Measurements from ENCODE around the gene ZFAND2A. TPM values are rescaled to one million over a fixed set of nuclear protein-coding genes. Genes with fewer than 3 reads are reported as not detected.
"Not testable (repeated sequence)": the region's sequence is repeated elsewhere in the genome, so short reads cannot be mapped to it uniquely, and the experiment has no call there.

Gene ZFAND2A
- total RNA-seq, 1 experiment from 2014 or later: 6.3 TPM

DNA sequence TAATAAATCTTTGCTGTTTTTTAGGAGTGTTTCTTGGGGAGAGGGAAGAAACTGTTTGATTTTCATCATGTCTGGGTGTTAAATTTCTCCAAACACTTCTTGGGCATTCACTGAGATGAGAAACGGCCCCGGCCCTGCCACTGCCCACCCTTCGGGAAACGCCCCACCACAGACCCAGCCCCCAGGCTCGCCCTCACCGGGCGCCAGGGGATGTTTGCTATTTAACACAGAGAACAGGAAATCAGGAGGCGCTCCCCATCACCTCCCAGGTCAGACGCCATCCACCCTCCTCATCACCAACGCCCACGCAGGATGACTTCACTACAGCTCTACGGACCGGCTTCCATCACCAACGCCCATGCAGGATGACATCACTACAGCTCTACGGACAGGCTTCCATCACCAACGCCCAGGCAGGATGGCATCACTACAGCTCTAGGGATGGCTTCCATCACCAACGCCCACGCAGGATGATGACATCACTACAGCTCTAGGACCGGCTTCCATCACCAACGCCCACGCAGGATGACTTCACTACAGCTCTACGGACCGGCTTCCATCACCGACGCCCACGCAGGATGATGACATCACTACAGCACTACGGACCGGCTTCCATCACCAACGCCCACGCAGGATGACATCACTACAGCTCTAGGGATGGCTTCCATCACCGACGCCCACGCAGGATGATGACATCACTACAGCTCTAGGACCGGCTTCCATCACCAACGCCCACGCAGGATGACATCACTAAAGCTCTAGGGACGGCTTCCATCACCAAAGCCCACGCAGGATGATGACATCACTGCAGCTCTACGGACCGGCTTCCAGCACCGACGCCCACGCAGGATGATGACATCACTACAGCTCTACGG, 44.6 kb downstream of the ZFAND2A start:
- not testable (repeated sequence) for H3K4me1 ChIP-seq; H3K36me3 ChIP-seq; H3K27me3 ChIP-seq; H3K9me3 ChIP-seq (replicated peaks); H3K4me3 ChIP-seq; DNase-seq; H3K27ac ChIP-seq

DNA sequence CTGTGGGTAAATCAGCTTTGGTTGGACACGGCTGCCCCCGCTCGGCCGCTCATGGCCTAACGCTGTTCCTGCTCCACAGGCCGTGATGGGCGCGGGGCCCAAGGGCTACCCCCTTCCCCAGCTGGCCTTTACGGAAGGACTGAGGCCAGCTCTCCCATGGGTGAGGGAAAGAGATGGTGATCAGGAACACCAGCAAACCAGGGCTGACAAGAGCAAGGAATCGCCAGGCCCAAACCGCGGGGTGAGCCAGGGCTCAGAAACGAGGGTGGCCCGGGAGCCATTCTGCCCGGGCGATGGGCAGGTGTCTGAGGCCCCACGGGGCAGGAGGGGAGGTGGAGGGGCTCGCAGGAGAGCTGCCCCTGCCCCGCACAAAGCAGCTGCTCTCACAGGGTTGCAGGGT, 45.5 kb downstream of the ZFAND2A start:
- no peaks in the 10 kb centered on the region for H3K9me3 ChIP-seq (replicated peaks)
- H3K27ac ChIP-seq: no peak overlapping the region
- H3K4me1 ChIP-seq: no peaks in the 10 kb centered on the region
- DNase-seq: no peak
- H3K4me3 ChIP-seq: no peak overlapping the region
- H3K36me3 ChIP-seq: no peaks in the 10 kb centered on the region
- no peaks in the 10 kb centered on the region for H3K27me3 ChIP-seq

DNA sequence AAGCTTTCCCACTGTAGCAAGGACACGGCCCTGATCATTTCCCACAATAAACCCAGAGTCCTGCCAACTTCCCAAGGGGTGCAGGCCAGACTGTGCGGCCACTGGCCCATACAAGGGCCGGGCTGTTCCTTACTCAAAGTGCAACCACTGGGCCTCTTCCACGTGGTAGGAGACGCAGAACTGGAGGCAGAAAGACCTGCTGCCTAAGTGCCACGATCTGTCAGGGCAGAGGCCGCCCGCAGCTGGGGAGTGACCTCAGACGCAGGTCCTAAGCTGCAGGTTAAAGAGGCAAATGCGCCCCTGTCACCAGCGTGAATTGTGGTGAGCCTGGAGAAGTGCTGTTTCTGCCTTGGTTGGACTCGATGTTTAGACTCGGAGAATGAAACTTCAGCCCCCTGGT, 45.9 kb downstream of the ZFAND2A start:
- Histone ChIP-seq H3K9me3 (replicated peaks) (no peaks in the 10 kb centered on the region), H3K36me3 (no peaks in the 10 kb centered on the region), H3K27me3 (no peaks in the 10 kb centered on the region), H3K27ac (no peak overlapping the region), H3K4me1 (no peaks in the 10 kb centered on the region), H3K4me3 (no peak overlapping the region)
- no peak for DNase-seq

DNA sequence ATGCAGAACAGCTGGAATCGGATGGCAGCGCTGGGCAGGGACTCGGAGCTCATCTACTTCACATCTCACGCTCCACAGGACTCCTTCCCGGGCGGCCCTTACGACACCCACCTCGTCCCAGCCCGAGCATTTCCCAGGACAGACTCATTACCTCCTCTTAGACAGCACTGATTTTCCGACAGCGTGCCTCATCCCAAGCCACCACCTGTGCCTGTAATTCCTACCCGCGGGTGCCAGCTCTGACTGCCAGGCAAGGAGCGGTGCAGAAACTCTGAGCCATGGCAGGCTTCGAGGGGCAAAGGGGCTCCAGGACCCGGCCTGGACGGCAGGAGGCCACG, 46.5 kb downstream of the ZFAND2A start:
- H3K27ac ChIP-seq: no peak overlapping the region
- no peaks in the 10 kb centered on the region for H3K9me3 ChIP-seq (replicated peaks)
- no peaks in the 10 kb centered on the region for H3K36me3 ChIP-seq
- H3K4me1 ChIP-seq: no peaks in the 10 kb centered on the region
- no peak for DNase-seq
- H3K4me3 ChIP-seq: no peak overlapping the region
- no peaks in the 10 kb centered on the region for H3K27me3 ChIP-seq

DNA sequence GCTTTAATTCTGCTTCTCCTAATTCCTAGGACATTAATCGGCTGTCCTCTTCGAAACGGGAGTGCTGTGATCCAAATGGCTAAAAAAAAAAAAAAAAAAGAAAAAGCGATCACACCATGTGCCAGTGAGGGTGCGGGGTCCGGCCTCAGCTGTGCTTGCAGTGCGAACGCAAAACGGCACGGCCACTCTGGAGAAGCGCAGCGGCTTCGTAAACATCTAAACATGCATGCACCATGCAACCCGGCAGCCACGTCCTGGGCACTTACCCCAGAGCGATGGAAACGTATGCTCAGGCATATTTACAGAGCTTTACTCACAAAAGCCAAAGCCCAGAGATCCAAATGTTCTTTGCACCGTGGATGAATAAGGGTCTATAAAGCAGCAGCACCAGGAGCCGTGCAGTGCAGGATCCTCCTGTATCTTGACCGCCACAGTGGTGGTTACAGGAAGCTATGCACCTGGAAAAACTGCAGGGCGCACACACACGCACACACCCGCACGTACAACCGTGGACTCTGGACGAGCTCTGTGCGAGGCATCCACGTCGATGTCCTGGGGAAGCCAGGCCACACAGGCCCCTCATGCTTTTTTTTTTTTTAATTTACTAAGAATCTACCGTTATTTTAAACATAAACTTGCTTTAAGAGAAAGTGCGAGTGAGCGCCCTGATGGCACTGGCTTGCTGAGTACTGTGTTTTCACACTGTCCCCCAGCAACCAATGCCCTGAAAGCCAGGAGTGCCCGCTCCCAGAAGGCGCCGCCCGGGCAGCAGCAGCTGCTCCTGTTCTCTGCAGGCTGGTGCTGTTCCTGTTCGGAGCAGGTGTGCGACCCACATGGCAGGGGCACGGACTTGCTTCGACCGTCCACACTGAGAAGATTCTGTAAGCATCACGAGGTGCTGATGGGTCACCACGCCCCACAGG, 47.1 kb downstream of the ZFAND2A start:
- Histone ChIP-seq H3K27me3 (no peaks in the 10 kb centered on the region), H3K4me1 (no peaks in the 10 kb centered on the region), H3K4me3 (no peak overlapping the region), H3K36me3 (no peaks in the 10 kb centered on the region), H3K27ac (no peak overlapping the region), H3K9me3 (replicated peaks) (no peaks in the 10 kb centered on the region)
- no peak for DNase-seq

DNA sequence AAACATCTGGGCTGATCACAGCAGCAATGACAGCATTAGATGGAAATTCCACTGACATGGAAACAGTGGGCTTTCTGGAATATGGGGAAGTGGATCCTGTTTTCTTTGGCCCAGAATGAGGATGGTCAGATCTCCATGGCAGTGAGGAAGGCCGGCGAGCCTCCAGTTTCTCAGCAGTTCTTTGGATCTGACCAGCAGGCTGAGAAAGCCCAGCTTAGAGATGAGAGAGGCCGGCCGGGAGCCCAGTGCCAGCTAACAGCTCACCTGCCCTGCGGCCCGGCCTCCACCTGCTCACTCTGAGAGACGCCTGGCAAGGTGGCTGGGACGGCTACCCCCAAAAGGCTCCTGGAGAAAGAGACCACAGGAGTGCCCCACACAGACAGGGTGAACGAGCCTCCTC, 47.9 kb downstream of the ZFAND2A start:
- Histone ChIP-seq H3K4me3 (no peak overlapping the region), H3K27me3 (no peaks in the 10 kb centered on the region), H3K4me1 (no peaks in the 10 kb centered on the region), H3K9me3 (replicated peaks) (no peaks in the 10 kb centered on the region), H3K27ac (no peak overlapping the region), H3K36me3 (no peaks in the 10 kb centered on the region)
- DNase-seq: no peak

DNA sequence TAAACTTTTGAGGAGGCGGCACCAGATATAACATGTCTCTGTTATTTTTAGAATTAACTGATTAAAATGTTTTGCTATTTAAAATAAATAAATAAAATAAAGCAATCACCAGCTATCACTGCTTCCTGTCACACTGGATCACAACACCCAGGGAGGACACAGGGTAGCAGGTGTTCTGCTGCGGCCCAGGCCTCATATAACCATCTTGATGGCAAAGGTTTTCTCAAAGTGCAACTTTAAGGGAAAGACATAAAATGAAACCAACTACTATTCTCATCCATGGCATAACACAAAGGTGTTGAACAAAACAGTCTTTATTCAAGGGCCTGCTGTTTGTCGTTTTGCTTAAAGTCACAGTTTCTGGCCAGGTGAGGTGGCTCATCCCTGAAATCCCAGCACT, 48.8 kb downstream of the ZFAND2A start:
- Histone ChIP-seq H3K4me1 (peaks cover 3% of the 10 kb centered on the region), H3K9me3 (replicated peaks) (no peaks in the 10 kb centered on the region), H3K4me3 (no peak overlapping the region), H3K36me3 (no peaks in the 10 kb centered on the region), H3K27ac (no peak overlapping the region), H3K27me3 (no peaks in the 10 kb centered on the region)
- DNase-seq: no peak

DNA sequence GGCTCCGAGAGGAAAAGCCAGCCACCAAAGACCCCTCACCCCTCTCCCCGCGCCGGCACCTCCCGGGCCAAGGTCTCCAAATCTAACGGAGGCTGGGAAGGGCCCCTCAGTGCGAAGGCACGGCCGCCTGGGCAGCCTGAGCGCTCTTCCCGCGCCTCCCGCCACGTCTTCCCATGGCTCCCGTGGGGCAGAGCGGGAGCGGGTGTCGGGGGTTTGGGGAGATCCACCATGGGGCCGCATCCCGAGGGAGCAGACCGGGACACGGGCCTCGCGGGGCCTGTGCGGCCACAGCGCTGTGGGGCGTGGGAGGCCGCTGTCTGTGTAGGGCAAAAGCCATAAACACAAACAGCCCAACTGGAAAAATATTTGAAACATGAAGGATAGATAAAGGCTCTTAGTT, 49.6 kb downstream of the ZFAND2A start:
- no peak overlapping the region for H3K27ac ChIP-seq
- no peak overlapping the region for H3K4me3 ChIP-seq
- no peaks in the 10 kb centered on the region for H3K36me3 ChIP-seq
- DNase-seq: no peak
- peaks cover 5% of the 10 kb centered on the region for H3K4me1 ChIP-seq
- no peaks in the 10 kb centered on the region for H3K9me3 ChIP-seq (replicated peaks)
- H3K27me3 ChIP-seq: no peaks in the 10 kb centered on the region

DNA sequence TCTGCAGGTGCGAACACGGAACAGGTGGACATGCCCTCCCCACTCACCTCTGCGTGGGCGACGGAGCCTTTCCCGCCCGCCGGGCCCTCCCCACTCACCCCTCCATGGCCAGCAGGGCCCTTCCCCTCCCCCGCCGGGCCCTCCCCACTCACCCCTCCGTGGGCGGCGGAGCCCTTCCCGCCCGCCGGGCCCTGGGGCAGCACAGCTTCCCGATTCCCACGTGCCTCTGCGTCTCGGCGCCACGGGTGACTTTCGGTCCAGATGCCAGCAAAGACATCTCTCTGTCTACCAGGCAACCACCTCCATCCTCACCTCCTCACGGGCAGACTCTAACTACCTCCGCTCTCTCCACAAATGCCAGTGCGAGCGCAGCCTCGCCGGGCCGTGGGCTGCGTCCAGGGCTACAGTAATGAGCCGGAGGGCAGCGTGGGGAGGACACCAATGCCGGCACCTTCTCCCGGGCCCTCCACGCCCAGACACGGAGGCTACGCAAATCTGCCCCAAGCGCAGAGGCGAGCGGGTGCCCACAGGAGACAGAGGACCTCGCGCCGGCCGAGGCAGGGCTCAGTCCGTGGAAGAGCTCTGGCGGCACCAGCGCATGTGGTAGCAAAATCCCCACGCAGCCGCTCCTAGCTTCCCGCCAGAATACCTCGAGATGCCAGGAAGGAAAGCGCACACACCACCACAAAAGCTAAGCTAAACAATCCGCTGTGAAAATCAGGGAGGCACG, 50.2 kb downstream of the ZFAND2A start:
- H3K4me1 ChIP-seq: peaks cover 6% of the 10 kb centered on the region
- no peak for DNase-seq
- no peak overlapping the region for H3K4me3 ChIP-seq
- H3K27ac ChIP-seq: no peak overlapping the region
- H3K27me3 ChIP-seq: no peaks in the 10 kb centered on the region
- no peaks in the 10 kb centered on the region for H3K9me3 ChIP-seq (replicated peaks)
- H3K36me3 ChIP-seq: no peaks in the 10 kb centered on the region

DNA sequence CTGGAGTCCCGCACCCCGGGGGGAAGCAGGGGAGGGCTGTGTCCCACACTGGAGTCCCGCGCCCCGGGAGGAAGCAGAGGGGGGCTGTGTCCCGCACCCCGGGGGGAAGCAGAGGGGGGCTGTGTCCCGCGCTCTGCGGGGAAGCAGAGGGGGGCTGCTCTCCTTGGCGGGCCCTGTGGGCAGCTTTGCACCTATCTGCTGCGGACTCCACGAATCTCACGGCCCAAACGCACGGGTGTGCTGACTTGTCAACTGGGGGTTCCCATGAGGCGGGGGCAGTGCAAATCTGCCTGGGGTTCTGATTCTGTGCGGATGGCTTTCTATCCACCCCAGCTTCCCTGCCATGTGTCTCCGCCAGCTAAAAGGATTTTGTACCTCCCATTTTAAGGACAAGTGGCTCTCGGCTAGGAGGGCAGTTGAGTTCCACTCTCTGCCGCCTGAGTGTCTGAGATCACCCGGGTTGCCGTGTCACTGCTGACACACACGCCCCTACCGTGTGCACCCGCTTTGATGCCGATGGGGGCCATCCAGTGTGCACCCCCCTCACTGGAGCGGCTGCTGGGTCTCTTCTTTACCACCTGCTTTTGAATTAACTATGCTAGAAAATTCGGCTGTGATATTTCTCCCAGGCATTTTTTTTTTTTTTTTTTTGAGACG, 51.6 kb downstream of the ZFAND2A start:
- no peaks in the 10 kb centered on the region for H3K9me3 ChIP-seq (replicated peaks)
- DNase-seq: no peak
- H3K4me3 ChIP-seq: no peak overlapping the region
- H3K27ac ChIP-seq: no peak overlapping the region
- no peaks in the 10 kb centered on the region for H3K27me3 ChIP-seq
- peaks cover 9% of the 10 kb centered on the region for H3K4me1 ChIP-seq
- H3K36me3 ChIP-seq: no peaks in the 10 kb centered on the region

DNA sequence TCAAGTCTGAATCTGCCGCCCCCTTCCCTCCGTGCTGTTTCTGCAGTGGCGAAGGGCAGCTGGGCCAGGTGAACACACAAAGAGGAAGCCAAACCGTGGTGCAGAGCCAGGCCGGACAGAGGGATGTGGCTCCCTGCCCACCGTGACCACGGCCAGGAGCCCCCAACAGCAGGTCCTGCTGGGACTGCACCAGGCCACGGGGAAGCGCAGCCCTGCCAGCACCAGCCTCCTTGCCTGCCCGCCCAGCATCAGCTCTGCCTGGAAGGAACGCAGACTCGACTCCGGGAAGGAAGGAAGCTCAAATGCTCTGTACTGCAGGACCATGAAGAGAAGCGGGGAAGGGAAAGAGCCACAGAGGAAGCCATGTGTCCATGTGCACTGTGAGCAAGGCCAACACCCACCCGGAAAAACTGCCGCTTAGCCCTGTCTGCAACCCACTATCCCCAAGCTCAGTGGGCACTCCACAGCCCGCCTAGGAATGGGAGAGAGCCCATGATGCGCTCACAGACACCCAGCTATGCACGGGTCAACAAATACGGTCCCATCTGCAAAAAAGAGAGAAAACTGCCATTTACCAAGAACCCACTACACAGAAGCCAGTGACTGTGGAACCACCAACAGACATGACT, 53.1 kb downstream of the ZFAND2A start:
- H3K4me3 ChIP-seq: no peak overlapping the region
- no peak for DNase-seq
- H3K27ac ChIP-seq: no peak overlapping the region

DNA sequence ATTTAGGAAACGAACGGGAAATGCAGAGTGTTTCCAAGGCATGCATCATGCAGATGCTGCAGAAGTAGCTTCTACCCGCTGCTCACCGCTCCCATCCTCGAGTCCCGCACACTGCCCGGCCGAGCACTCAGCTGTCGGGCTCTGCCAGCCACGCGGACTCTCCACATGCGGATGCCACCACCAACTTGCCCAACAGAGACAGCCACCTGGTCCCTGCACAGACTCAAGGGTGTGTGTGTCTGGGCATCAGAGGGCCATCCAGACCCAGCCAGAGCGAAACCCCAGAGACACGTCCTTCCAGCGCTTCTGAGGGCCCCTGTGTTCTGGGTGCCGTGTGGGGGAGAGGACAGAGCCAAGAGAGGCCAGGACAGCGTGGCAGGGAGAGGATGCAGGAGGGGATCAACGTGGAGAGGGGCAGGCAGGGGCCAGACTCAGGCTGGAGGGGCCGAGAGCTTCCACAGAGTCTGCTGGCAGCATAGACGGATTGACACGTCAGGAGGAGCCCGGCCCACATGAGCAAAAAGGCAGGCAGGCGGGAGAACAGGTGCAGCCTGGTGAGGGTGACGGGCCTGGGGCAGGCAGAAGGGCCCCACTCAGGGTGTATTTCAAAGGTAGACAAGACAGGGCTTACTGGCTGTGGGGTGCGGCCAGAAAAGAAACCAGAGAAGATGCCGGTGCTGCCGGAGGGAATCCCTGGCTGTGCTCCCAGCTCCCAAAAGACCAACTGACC, 53.8 kb downstream of the ZFAND2A start:
- peak; percentile 33 to 50 for DNase-seq
- Histone ChIP-seq H3K36me3 (no peaks in the 10 kb centered on the region), H3K27me3 (no peaks in the 10 kb centered on the region), H3K4me3 (no peak overlapping the region), H3K9me3 (replicated peaks) (no peaks in the 10 kb centered on the region), H3K4me1 (peaks cover 12% of the 10 kb centered on the region), H3K27ac (no peak overlapping the region)

More for the DNA sequence above, 53.1 kb downstream of the ZFAND2A start:
- Histone ChIP-seq H3K36me3 (no peaks in the 10 kb centered on the region), H3K9me3 (replicated peaks) (no peaks in the 10 kb centered on the region), H3K27me3 (no peaks in the 10 kb centered on the region), H3K4me1 (peaks cover 9% of the 10 kb centered on the region)

DNA sequence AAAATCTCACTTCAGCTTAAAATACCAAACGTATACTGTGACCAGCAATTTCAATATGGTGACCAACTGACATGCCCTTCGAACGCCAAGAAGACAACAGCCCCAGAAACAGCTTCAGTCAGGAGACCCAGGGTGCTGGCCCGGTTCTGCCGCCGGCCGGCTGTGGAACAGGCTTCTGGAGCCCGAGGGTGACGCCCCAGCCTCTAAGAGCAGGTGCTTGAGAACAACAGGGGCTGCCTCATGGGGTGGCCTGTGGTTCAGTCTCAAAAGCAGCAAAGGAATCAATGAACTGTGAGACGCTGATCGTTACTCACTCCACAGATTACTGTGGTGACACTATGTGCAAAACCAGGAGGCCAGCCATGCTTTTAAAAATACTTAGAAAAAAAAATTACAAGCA, 54.8 kb downstream of the ZFAND2A start:
- Histone ChIP-seq H3K36me3 (no peaks in the 10 kb centered on the region), H3K4me3 (no peak overlapping the region), H3K4me1 (peaks cover 17% of the 10 kb centered on the region), H3K27ac (no peak overlapping the region), H3K27me3 (no peaks in the 10 kb centered on the region), H3K9me3 (replicated peaks) (no peaks in the 10 kb centered on the region)
- DNase-seq: no peak
